ENCODE measurements around the gene EFCAB3. TPM values are rescaled to one million over a fixed set of nuclear protein-coding genes. Genes with fewer than 3 reads are reported as not detected.

The EFCAB3 gene
- polyA plus RNA-seq, 1 donor from 2014 or later = not detected

GRCh38 chr17:62388856-62389255 lies 8.5 kb downstream of the EFCAB3 start:
- Histone ChIP-seq H4K20me1 (ENCODE audit: insufficient read depth) (no peaks in the 10 kb centered on the region), H2AFZ (ENCODE audit: low read depth, low read length) (no peak overlapping the region), H3K36me3 (ENCODE audit: insufficient read depth, low read length) (no peaks in the 10 kb centered on the region), H3K9me2 (ENCODE audit: insufficient read depth, low read length) (no peaks in the 10 kb centered on the region), H3F3A (ENCODE audit: insufficient read depth, low read length, poor library complexity, severe bottlenecking) (no peaks in the 10 kb centered on the region), H3K9me3 (ENCODE audit: low read length) (no peaks in the 10 kb centered on the region), H3K27me3 (ENCODE audit: insufficient read depth, low read depth, low read length) (no peaks in the 10 kb centered on the region), H3K27ac (ENCODE audit: low read length) (no peak overlapping the region), H3K9ac (ENCODE audit: low read length) (no peak overlapping the region), H3K4me3 (ENCODE audit: low read length) (no peak overlapping the region), H3K79me2 (replicated peaks; ENCODE audit: insufficient read depth, low read length) (no peaks in the 10 kb centered on the region), H3K4me2 (ENCODE audit: low read length) (no peak overlapping the region)
- TF ChIP-seq TAF1 (IDR thresholded peaks at IDR 0.05; ENCODE audit: low read depth) (no peak), POLR2AphosphoS5 (IDR thresholded peaks at IDR 0.05) (no peak), RAD21 (conservative IDR thresholded peaks at IDR 0.05) (no peak), MXI1 (conservative IDR thresholded peaks at IDR 0.05; ENCODE audit: poor library complexity, severe bottlenecking) (no peak), EZH2 (IDR thresholded peaks at IDR 0.05; ENCODE audit: borderline replicate concordance, insufficient read depth, low read length, poor library complexity, severe bottlenecking) (no peak), SMC3 (conservative IDR thresholded peaks at IDR 0.05; ENCODE audit: poor library complexity) (no peak), EP300 (conservative IDR thresholded peaks at IDR 0.05; ENCODE audit: poor library complexity, severe bottlenecking) (no peak)
- TF ChIP-seq, protein P1, sequence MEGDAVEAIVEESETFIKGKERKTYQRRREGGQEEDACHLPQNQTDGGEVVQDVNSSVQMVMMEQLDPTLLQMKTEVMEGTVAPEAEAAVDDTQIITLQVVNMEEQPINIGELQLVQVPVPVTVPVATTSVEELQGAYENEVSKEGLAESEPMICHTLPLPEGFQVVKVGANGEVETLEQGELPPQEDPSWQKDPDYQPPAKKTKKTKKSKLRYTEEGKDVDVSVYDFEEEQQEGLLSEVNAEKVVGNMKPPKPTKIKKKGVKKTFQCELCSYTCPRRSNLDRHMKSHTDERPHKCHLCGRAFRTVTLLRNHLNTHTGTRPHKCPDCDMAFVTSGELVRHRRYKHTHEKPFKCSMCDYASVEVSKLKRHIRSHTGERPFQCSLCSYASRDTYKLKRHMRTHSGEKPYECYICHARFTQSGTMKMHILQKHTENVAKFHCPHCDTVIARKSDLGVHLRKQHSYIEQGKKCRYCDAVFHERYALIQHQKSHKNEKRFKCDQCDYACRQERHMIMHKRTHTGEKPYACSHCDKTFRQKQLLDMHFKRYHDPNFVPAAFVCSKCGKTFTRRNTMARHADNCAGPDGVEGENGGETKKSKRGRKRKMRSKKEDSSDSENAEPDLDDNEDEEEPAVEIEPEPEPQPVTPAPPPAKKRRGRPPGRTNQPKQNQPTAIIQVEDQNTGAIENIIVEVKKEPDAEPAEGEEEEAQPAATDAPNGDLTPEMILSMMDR (IDR thresholded peaks at IDR 0.05; ENCODE audit: poor library complexity, severe bottlenecking) = no peak
- TF ChIP-seq, protein P2, sequence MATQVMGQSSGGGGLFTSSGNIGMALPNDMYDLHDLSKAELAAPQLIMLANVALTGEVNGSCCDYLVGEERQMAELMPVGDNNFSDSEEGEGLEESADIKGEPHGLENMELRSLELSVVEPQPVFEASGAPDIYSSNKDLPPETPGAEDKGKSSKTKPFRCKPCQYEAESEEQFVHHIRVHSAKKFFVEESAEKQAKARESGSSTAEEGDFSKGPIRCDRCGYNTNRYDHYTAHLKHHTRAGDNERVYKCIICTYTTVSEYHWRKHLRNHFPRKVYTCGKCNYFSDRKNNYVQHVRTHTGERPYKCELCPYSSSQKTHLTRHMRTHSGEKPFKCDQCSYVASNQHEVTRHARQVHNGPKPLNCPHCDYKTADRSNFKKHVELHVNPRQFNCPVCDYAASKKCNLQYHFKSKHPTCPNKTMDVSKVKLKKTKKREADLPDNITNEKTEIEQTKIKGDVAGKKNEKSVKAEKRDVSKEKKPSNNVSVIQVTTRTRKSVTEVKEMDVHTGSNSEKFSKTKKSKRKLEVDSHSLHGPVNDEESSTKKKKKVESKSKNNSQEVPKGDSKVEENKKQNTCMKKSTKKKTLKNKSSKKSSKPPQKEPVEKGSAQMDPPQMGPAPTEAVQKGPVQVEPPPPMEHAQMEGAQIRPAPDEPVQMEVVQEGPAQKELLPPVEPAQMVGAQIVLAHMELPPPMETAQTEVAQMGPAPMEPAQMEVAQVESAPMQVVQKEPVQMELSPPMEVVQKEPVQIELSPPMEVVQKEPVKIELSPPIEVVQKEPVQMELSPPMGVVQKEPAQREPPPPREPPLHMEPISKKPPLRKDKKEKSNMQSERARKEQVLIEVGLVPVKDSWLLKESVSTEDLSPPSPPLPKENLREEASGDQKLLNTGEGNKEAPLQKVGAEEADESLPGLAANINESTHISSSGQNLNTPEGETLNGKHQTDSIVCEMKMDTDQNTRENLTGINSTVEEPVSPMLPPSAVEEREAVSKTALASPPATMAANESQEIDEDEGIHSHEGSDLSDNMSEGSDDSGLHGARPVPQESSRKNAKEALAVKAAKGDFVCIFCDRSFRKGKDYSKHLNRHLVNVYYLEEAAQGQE (IDR thresholded peaks at IDR 0.05; ENCODE audit: borderline replicate concordance) = no peak

- Histone ChIP-seq H3K27ac (ENCODE audit: low read length) (no peak overlapping the region), H2AFZ (ENCODE audit: low read depth, low read length) (no peak overlapping the region), H4K20me1 (ENCODE audit: insufficient read depth) (no peaks in the 10 kb centered on the region), H3K9ac (ENCODE audit: low read length) (no peak overlapping the region), H3K9me3 (ENCODE audit: low read length) (no peaks in the 10 kb centered on the region), H3K9me2 (ENCODE audit: insufficient read depth, low read length) (no peaks in the 10 kb centered on the region), H3K4me2 (ENCODE audit: low read length) (no peak overlapping the region), H3K4me3 (ENCODE audit: low read length) (no peak overlapping the region), H3K27me3 (ENCODE audit: insufficient read depth, low read depth, low read length) (no peaks in the 10 kb centered on the region), H3K79me2 (replicated peaks; ENCODE audit: insufficient read depth, low read length) (no peaks in the 10 kb centered on the region), H3K36me3 (ENCODE audit: insufficient read depth, low read length) (no peaks in the 10 kb centered on the region), H3F3A (ENCODE audit: insufficient read depth, low read length, poor library complexity, severe bottlenecking) (no peaks in the 10 kb centered on the region)
- TF ChIP-seq, protein P2 (IDR thresholded peaks at IDR 0.05; ENCODE audit: borderline replicate concordance) = no peak
- TF ChIP-seq RAD21 (conservative IDR thresholded peaks at IDR 0.05) (no peak), EP300 (conservative IDR thresholded peaks at IDR 0.05; ENCODE audit: poor library complexity, severe bottlenecking) (peak; percentile 93), SMC3 (conservative IDR thresholded peaks at IDR 0.05; ENCODE audit: poor library complexity) (no peak), TAF1 (IDR thresholded peaks at IDR 0.05; ENCODE audit: low read depth) (no peak), MXI1 (conservative IDR thresholded peaks at IDR 0.05; ENCODE audit: poor library complexity, severe bottlenecking) (no peak), POLR2AphosphoS5 (IDR thresholded peaks at IDR 0.05) (peak; percentile 79)
Observed at GRCh38 chr17:62392908-62393307, 12.6 kb downstream of the EFCAB3 start.
